Adrenal gland (tissue), 19 donors: ENCODE measurements around the gene PSG11. TPM values are rescaled to one million over a fixed set of nuclear protein-coding genes. Genes with fewer than 3 reads are reported as not detected.
"Not testable (repeated sequence)": the region's sequence is repeated elsewhere in the genome, so short reads cannot be mapped to it uniquely, and the experiment has no call there.

ENCODE experiments used
- DNase-seq, 7 donors: peaks; one replicate each; pipeline ENCODE4 v3.0.0-alpha.2; 2019 to 2020
- H3K27ac ChIP-seq, 5 donors: fragments of 200-600 bp; sonication (generic) in 4 of 5; 1 replicate in 3 of 5; 2 replicates in 2 of 5; pipeline versions ENCODE4 v1.5.1 to v1.8.0; 2016 to 2020; ENCODE audit warnings: mild to moderate bottlenecking in 1 of 5
- H3K27me3 ChIP-seq: fragments of 200-600 bp; 2 replicates; pipeline ENCODE4 v1.8.0; 2021
- H3K36me3 ChIP-seq, 2 donors: fragments of 200-600 bp; replicated peaks in 1 of 2; 1 replicate in 1 of 2; 2 replicates in 1 of 2; pipeline versions ENCODE4 v1.5.1 to v1.8.0; 2018 to 2022
- H3K4me1 ChIP-seq, 2 donors: fragments of 200-600 bp; replicated peaks in 1 of 2; 1 replicate in 1 of 2; 2 replicates in 1 of 2; pipeline versions ENCODE4 v1.5.1 to v1.8.0; 2018 to 2021
- H3K4me3 ChIP-seq, 4 donors: fragments of 200-600 bp; sonication (generic) in 3 of 4; one replicate each; pipeline ENCODE4 v1.5.1; 2016 to 2018
- H3K9me3 ChIP-seq, 3 donors: fragments of 200-600 bp; sonication (generic) in 1 of 3; replicated peaks in 1 of 3; 1 replicate in 2 of 3; 2 replicates in 1 of 3; pipeline versions ENCODE4 v1.5.1 to v1.8.0; 2016 to 2021
- WGBS, 4 donors: extraction: QIAGEN DNeasy Blood & Tissue Kit in 2 of 4; methylation state at CpG; one replicate each; pipeline versions ENCODE4 v1.1.5 to v1.1.7; 2013 to 2017; 5-methylcytosine and 5-hydroxymethylcytosine counted together
- intact Hi-C, 2 donors: fragments of 100-400 bp; cut with DNase I; formaldehyde crosslinking; loops; one replicate each; pipeline versions ENCODE4 v1.14.1 to v1.15.0; 2022 to 2023
- long read RNA-seq, 10 donors: library from polyadenylated mRNA in 3 of 10; unstranded in 2 of 10; stranded (forward) in 1 of 10; transcript quantifications; one replicate each; pipeline ENCODE4 v2.0.0 and lab custom pipeline, GENCODE V29; 2021 to 2026
- polyA plus RNA-seq, 3 donors: library from polyadenylated mRNA; stranded (reverse); fragments of 200-250 nt in 2 of 3; fragments of 350-450 nt in 1 of 3; fragmentation: Illumina TruSeq in 1 of 3; extraction: RNeasy Lipid Tissue Mini Kit (QIAGEN cat#74804) in 1 of 3; gene quantifications; one replicate each; pipeline ENCODE4 v1.2.3, GENCODE V29; 2013 to 2014
- total RNA-seq, 9 donors: library from RNA; depleted of rRNA in 4 of 9; stranded (reverse); fragments of >200 nt in 4 of 9; fragments of 120-200 nt in 1 of 9; fragmentation: NEBNext Ultra II Directional in 1 of 9; extraction: Animal tissue kit (Norgen Biotek cat#: 25700) in 1 of 9; gene quantifications; one replicate each; pipeline versions ENCODE4 v1.1.0 to v1.2.4, GENCODE V29; 2013 to 2023
- donor health status: healthy with polysubstance abuse.
- donor health status: Bipolar disorder and iron deficiency.
- donor health status: DM: yes; HTN: yes; CAD: no.
- donor health status: DM: no; HTN: no; CAD: no.
- donor health status: DM: no; HTN: no; CAD: no.
- donor health status: DM: yes; HTN: yes; CAD: no.

The PSG11 gene
- total RNA-seq: not detected
- not detected for polyA plus RNA-seq
- long read RNA-seq, donor 1: 0 reads
- long read RNA-seq, donor 2: 0 reads
- long read RNA-seq, donor 3: 0 reads
- long read RNA-seq, donor 4: 0 reads
- long read RNA-seq, donor 5: 0 reads
- long read RNA-seq, donor 6: 0 reads
- long read RNA-seq, donor 7: 0 reads
- long read RNA-seq, donor 8: 0 reads
- long read RNA-seq, donor 9: 0 reads
- long read RNA-seq, donor 10: 0 reads

- intact Hi-C loops, H3K4me1 ChIP-seq, H3K27ac ChIP-seq, H3K27me3 ChIP-seq, H3K9me3 ChIP-seq, DNase-seq, H3K4me3 ChIP-seq, H3K36me3 ChIP-seq: not testable (repeated sequence)
- 70 to 81% (median 76%) methylated on average over 6 of the region's 6 CpGs for whole genome bisulfite sequencing, 4 donors
Measured at GRCh38 chr19:43026369-43026768, at the start of gene PSG11. Gene PSG11 (minus strand): TSS chr19:43026469. CDS start chr19:43026372, 97 bp downstream.

DNA sequence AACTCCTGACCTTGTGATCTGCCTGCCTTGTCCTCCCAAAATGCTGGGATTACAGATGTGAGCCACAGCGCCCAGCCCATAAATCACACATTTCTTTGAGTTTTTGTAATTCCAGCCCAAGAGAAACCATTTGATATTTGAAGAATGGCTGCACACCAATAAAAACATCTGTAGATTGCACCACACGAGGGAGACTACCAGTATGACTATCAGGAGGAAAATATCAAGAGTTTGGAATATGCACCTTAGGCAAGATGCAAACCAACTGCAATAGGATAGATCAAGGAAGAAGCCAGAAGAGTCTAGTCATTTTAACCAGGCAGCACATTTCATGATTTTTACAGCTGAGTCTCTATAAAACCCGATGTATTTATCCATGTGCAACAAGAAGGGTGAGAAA is 36.1 kb upstream of the PSG11 start:
- intact Hi-C loops, DNase-seq, H3K27ac ChIP-seq, H3K27me3 ChIP-seq, H3K36me3 ChIP-seq, H3K9me3 ChIP-seq, H3K4me1 ChIP-seq, H3K4me3 ChIP-seq: not testable (repeated sequence)
- WGBS, 4 donors: 55 to 74% (median 57%) methylated on average over 3 of the region's 3 CpGs

DNA sequence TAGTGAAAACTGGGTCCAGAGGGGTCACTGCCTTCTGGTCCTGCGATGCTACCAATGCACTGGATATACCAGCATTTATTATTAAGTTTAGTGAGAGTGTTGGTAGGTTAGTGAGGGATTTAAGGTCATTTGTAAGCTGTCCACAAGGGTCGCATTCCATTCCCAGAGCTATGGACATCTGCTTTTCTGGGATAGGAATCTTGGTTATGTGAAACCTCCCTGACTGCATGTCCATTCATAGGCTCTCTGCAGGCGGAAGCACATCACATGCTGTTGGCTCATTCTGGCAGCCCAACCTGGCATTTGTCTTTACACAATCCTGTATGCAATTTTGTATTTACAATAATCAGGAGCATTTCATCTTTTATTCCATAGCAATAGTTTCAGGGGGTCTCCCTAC is 35.1 kb upstream of the PSG11 start:
- 46 to 67% (median 62%) methylated on average over 3 of the region's 3 CpGs for WGBS, 4 donors
- H3K9me3 ChIP-seq, H3K36me3 ChIP-seq, H3K4me1 ChIP-seq, DNase-seq, H3K4me3 ChIP-seq, H3K27me3 ChIP-seq, H3K27ac ChIP-seq, intact Hi-C loops: not testable (repeated sequence)

DNA sequence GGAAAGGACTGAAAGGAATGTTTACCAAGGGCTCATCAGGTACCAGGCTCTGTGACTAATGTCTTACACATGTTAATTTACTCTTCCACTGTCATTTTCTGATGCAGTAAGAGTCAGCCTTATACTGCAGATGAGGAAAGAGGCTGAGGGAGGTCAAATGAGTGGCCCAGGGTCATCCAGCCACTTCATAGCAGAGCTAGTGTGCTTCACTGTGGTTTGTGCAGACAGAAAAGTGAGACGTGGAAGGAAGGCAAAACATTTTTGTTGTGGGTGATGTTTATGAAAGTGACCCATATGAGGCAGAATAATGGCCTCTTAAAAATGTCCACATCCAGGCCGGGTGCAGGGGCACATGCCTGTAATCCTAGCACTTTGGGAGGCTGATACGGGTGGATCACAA is 34.0 kb upstream of the PSG11 start:
- H3K27me3 ChIP-seq, intact Hi-C loops, DNase-seq, H3K4me1 ChIP-seq, H3K4me3 ChIP-seq, H3K27ac ChIP-seq, H3K36me3 ChIP-seq, H3K9me3 ChIP-seq: not testable (repeated sequence)
- WGBS, 4 donors: 41 to 60% (median 50%) methylated on average over 3 of the region's 3 CpGs

- intact Hi-C loops, DNase-seq, H3K36me3 ChIP-seq, H3K9me3 ChIP-seq, H3K4me1 ChIP-seq, H3K27ac ChIP-seq, H3K27me3 ChIP-seq, H3K4me3 ChIP-seq: not testable (repeated sequence)
- 68 to 80% (median 79%) methylated on average over 2 of the region's 2 CpGs for WGBS, 4 donors
Measured at GRCh38 chr19:43059482-43059881, 33.2 kb upstream of the PSG11 start.

DNA sequence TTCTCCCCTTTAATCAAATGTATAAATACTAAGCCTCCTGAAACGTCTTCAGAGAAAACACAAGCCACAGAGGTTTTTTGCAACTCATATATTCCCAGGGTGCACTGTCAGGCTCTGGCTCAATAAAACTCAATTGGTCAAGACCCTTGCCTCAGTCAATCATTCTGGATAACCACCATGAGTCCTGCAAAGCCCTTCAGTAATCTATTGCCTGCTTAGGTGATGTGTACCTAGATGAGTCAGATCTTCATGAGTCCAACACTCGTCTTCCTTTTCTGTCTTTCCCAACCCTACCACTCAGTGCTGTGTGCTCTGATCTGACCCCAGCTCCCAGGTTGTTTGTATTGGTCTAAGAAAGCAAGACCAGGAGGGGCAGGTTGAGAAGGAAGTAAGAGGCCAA is 32.2 kb upstream of the PSG11 start:
- H3K4me3 ChIP-seq, H3K36me3 ChIP-seq, H3K27me3 ChIP-seq, intact Hi-C loops, H3K27ac ChIP-seq, DNase-seq, H3K4me1 ChIP-seq, H3K9me3 ChIP-seq: not testable (repeated sequence)
- 13 to 48% (median 27%) methylated on average over 1 to 2 of the region's 2 CpGs for WGBS, 4 donors

GRCh38 chr19:43047966-43048365 is 21.7 kb upstream of the PSG11 start:
- WGBS, 4 donors: 68 to 80% (median 78%) methylated on average over 3 of the region's 3 CpGs
- H3K4me1 ChIP-seq, DNase-seq, H3K36me3 ChIP-seq, intact Hi-C loops, H3K9me3 ChIP-seq, H3K27me3 ChIP-seq, H3K4me3 ChIP-seq, H3K27ac ChIP-seq: not testable (repeated sequence)

- H3K4me1 ChIP-seq, H3K36me3 ChIP-seq, DNase-seq, H3K9me3 ChIP-seq, H3K4me3 ChIP-seq, H3K27me3 ChIP-seq, intact Hi-C loops, H3K27ac ChIP-seq: not testable (repeated sequence)
- 60 to 80% (median 71%) methylated on average over 2 of the region's 2 CpGs for WGBS, 4 donors
Measured at GRCh38 chr19:43046578-43046977, 20.3 kb upstream of the PSG11 start.

GRCh38 chr19:43043492-43044180 is 17.4 kb upstream of the PSG11 start:
- WGBS, 4 donors: 36 to 67% (median 54%) methylated on average over 1 of the region's 1 CpG
- H3K4me3 ChIP-seq, intact Hi-C loops, DNase-seq, H3K9me3 ChIP-seq, H3K27me3 ChIP-seq, H3K36me3 ChIP-seq, H3K27ac ChIP-seq, H3K4me1 ChIP-seq: not testable (repeated sequence)

DNA sequence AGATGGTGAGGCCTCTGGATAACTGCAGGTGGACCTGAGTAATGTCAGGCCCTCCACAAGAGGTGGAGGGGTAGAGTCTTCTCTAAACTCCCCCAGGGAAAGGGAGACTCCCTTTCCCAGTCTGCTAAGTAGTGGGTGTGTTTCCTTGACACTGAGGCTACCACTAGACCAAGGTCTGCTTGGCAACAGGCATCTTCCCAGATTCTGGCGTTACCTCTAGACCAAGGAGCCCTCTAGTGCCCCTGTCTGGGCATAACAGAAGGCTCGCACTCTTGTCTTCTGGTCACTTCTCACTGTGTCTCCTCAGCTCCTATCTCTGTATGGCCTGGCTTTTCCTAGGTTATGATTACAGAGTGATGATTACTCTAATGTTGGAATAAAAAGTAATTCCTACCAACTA is 5.4 kb upstream of the PSG11 start:
- H3K27ac ChIP-seq, intact Hi-C loops, H3K4me3 ChIP-seq, DNase-seq, H3K9me3 ChIP-seq, H3K36me3 ChIP-seq, H3K4me1 ChIP-seq, H3K27me3 ChIP-seq: not testable (repeated sequence)
- WGBS, 4 donors: 32 to 66% (median 49%) methylated on average over 2 of the region's 2 CpGs
